Mucosa of descending colon (tissue), 3 donors: ENCODE measurements around the gene MINAR1. TPM values are rescaled to one million over a fixed set of nuclear protein-coding genes. Genes with fewer than 3 reads are reported as not detected.

Experiments
- ATAC-seq: fragments of 200-7000 bp; cut with Tn5 transposase; one replicate; pipeline ENCODE4 v1.9.1; 2020; ENCODE audit warnings: mild to moderate bottlenecking, moderate library complexity
- DNase-seq, 3 donors: peaks; one replicate each; pipeline ENCODE4 v3.0.0-alpha.2; 2020
- H3K36me3 ChIP-seq: fragments of 200-600 bp; one replicate; pipeline ENCODE4 v1.8.0; 2021; ENCODE audit warnings: low read depth, mild to moderate bottlenecking
- H3K4me1 ChIP-seq: fragments of 200-600 bp; one replicate; pipeline ENCODE4 v1.8.0; 2021; ENCODE audit warnings: low read depth, mild to moderate bottlenecking
- H3K4me3 ChIP-seq: fragments of 200-600 bp; one replicate; pipeline ENCODE4 v1.8.0; 2021; ENCODE audit warnings: mild to moderate bottlenecking
- H3K9me3 ChIP-seq: fragments of 200-600 bp; one replicate; pipeline ENCODE4 v1.8.0; 2021; ENCODE audit warnings: mild to moderate bottlenecking
- intact Hi-C, 2 donors: fragments of 100-400 bp; cut with DNase I in 1 of 2; cut with micrococcal nuclease in 1 of 2; formaldehyde crosslinking; loops; one replicate each; pipeline versions ENCODE4 v1.11.0 to v1.11.1; 2022; cut with DNase I, micrococcal nuclease
- total RNA-seq, 3 donors: library from RNA; stranded (reverse); fragmentation: NEBNext Ultra II Directional in 2 of 3; extraction: Animal tissue kit (Norgen Biotek cat#: 25700) in 2 of 3; gene quantifications; one replicate each; pipeline versions ENCODE4 v1.2.1 to v1.2.4, GENCODE V29; 2021 to 2023
- TF ChIP-seq, protein P1 (sequence below): fragments of 200-600 bp; IDR thresholded peaks from one replicate; pipeline ENCODE4 v1.8.0; 2022; ENCODE audit warnings: antibody characterized with exemption, mild to moderate bottlenecking
- donor health status: DM: no; HTN: no; CAD: no; lungs with moderate emphysema.
- donor health status: DM: no; HTN: no; CAD: no.
- donor health status: DM: no; HTN: yes; CAD: no.

Gene MINAR1
- total RNA-seq, 3 donors from 2014 or later, result 0.24 to 0.26 (median 0.25) TPM

DNA sequence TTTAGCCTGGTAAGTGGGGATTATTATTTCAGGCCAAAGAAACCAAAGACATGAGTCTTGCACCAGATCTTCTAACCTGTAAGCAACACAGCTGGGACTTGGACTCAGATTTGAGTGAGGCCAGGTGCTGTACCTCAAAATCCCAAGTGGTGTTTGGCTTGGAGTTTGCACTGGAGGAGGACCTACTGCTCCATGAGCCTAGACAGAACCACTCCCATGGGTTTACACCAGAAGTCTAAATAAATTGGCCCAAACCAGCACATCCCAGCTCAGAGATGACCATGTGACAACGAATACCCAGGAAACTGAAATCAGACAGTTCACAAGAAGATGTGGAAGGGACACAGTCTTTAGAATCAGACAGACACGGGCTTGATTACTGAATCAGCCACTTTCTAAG lies 47.5 kb downstream of the MINAR1 start:
- DNase-seq, result no peak
- H3K36me3 ChIP-seq, result no peaks in the 10 kb centered on the region
- H3K4me3 ChIP-seq, result no peak overlapping the region
- intact Hi-C loops, result no loop called here
- H3K9me3 ChIP-seq, result no peaks in the 10 kb centered on the region
- TF ChIP-seq, protein P1, sequence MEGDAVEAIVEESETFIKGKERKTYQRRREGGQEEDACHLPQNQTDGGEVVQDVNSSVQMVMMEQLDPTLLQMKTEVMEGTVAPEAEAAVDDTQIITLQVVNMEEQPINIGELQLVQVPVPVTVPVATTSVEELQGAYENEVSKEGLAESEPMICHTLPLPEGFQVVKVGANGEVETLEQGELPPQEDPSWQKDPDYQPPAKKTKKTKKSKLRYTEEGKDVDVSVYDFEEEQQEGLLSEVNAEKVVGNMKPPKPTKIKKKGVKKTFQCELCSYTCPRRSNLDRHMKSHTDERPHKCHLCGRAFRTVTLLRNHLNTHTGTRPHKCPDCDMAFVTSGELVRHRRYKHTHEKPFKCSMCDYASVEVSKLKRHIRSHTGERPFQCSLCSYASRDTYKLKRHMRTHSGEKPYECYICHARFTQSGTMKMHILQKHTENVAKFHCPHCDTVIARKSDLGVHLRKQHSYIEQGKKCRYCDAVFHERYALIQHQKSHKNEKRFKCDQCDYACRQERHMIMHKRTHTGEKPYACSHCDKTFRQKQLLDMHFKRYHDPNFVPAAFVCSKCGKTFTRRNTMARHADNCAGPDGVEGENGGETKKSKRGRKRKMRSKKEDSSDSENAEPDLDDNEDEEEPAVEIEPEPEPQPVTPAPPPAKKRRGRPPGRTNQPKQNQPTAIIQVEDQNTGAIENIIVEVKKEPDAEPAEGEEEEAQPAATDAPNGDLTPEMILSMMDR, result no peak
- H3K4me1 ChIP-seq, result no peaks in the 10 kb centered on the region
- ATAC-seq, result no peak

DNA sequence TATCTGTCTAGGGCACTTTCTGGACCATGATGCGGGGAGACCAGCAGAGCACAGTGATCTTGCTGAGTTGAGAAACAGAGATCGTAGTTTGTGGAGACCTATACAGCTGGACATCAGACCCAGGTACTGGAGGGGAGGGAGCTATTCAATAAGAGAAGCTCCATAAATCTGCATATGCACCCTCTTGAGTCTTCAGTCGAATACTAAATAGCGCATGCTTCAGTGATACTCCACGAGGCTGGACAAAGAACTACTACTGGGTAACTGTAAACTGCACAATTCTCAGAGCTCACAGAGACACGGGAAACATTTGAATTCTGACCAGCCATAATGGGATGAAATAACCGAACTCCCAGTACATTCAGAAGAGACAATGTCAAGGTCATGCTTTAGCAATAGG lies 49.7 kb downstream of the MINAR1 start:
- no peaks in the 10 kb centered on the region for H3K4me1 ChIP-seq
- no peak for ATAC-seq
- H3K9me3 ChIP-seq, result no peaks in the 10 kb centered on the region
- no peak overlapping the region for H3K4me3 ChIP-seq
- TF ChIP-seq, protein P1, result no peak
- no peak for DNase-seq
- H3K36me3 ChIP-seq, result no peaks in the 10 kb centered on the region
- intact Hi-C loops, result no loop called here

Other genes starting within 250 kb of the MINAR1 start
- under 1 TPM in 1 of 3 donors, not detected in 2; 0.06 TPM for gene ANKRD34C, start 149.6 kb upstream of the MINAR1 start, total RNA-seq
- gene TMED3, start 121.2 kb upstream of the MINAR1 start, total RNA-seq, result 10 to 100 TPM; 30.3 to 57.8 (median 51.3) TPM